ENCODE data around the gene TRMT61A. TPM values are rescaled to one million over a fixed set of nuclear protein-coding genes. Genes with fewer than 3 reads are reported as not detected.

The TRMT61A gene
- total RNA-seq, 1 donor from 2014 or later, result 12.5 TPM

DNA sequence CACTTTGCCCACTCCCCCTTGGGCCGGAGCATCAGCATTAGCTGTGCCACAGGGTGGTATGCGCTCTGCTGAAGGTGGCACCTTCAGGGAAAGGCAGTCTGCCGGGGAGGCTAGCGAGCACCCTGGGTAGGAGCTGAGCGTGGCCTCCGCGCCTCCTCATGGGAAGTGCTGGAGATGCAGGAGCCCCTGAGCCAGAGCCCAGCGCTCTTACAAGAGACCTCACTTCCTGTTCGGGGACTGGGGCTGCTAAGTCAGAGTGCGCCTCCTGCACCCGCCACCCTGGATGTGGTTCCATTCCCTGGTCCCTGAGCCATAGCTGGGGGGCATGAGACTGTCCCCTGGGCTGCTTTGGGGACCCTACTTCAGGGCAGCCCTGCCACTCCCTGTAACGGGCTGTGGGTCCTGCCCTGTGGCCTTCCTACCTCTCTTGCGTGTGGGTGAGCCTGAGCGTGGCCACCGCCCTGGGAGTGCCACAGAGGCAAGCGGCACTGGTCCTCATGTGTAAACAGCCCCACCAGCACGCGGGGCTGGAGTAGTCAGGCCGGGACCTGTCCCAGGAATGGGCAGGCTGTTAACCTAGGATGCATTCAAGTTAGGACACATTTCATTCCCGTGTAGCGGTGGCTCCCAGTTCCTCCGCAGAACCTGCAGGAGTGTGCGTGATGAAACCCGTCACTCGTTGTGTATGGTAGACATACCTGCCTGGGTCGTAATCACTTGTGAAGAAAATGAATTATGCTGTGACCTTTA lies 53.1 kb downstream of the TRMT61A start:
- TF ChIP-seq, protein P1, sequence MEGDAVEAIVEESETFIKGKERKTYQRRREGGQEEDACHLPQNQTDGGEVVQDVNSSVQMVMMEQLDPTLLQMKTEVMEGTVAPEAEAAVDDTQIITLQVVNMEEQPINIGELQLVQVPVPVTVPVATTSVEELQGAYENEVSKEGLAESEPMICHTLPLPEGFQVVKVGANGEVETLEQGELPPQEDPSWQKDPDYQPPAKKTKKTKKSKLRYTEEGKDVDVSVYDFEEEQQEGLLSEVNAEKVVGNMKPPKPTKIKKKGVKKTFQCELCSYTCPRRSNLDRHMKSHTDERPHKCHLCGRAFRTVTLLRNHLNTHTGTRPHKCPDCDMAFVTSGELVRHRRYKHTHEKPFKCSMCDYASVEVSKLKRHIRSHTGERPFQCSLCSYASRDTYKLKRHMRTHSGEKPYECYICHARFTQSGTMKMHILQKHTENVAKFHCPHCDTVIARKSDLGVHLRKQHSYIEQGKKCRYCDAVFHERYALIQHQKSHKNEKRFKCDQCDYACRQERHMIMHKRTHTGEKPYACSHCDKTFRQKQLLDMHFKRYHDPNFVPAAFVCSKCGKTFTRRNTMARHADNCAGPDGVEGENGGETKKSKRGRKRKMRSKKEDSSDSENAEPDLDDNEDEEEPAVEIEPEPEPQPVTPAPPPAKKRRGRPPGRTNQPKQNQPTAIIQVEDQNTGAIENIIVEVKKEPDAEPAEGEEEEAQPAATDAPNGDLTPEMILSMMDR (conservative IDR thresholded peaks at IDR 0.05), result no peak
- H3K4me3 Mint-ChIP-seq, result no peak overlapping the region
- DNase-seq (ENCODE audit: low read depth, low spot score), result no peak
- H3K9me3 Mint-ChIP-seq, result no peaks in the 10 kb centered on the region
- H3K27me3 Mint-ChIP-seq (ENCODE audit: low read depth), result no peaks in the 10 kb centered on the region
- peaks cover 14% of the 10 kb centered on the region for H3K36me3 Mint-ChIP-seq (ENCODE audit: low read depth)
- no peak overlapping the region for H3K27ac Mint-ChIP-seq (ENCODE audit: unreplicated experiment)
- no peaks in the 10 kb centered on the region for H3K4me1 Mint-ChIP-seq

DNA sequence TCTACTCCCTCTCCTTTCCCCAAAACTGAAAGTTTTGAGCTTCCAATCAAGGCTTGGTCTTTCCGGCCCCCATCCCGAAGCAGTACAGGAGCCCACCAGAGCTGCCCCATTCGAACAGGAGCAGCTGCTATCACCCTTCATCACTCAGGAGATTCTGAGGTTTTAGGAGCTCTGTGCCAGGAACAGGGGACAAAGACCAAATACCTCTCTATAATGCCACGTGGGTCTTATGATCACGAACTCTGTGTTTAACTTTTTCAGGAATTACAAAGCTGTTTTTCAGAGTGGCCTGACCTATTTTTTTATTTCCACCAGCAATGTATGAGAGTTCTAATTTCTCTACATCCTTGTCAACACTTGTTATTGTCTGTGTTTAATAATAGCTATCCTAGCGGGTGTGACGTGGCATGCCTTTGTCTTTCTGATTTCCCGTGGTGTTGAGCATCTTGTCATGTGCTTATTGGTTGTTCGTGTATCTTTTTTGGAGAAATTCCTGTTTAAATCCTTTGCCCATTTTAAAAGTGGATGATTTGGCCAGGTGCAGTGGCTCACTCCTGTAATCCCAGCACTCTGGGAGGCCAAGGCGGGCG lies 55.4 kb downstream of the TRMT61A start:
- H3K4me3 Mint-ChIP-seq, result no peak overlapping the region
- H3K27ac Mint-ChIP-seq (ENCODE audit: unreplicated experiment), result no peak overlapping the region
- H3K36me3 Mint-ChIP-seq (ENCODE audit: low read depth), result peaks cover 19% of the 10 kb centered on the region
- H3K4me1 Mint-ChIP-seq, result no peaks in the 10 kb centered on the region
- DNase-seq (ENCODE audit: low read depth, low spot score), result no peak
- TF ChIP-seq, protein P1 (conservative IDR thresholded peaks at IDR 0.05), result no peak
- no peaks in the 10 kb centered on the region for H3K9me3 Mint-ChIP-seq
- no peaks in the 10 kb centered on the region for H3K27me3 Mint-ChIP-seq (ENCODE audit: low read depth)

Other genes starting within 250 kb of the TRMT61A start
- gene EIF5, start 195.0 kb upstream of the TRMT61A start, total RNA-seq, result 458 and 483 TPM in 2 replicates
- 98.8 and 109 TPM in 2 replicates for gene MARK3, start 143.8 kb upstream of the TRMT61A start, total RNA-seq
- gene CKB, start 6.4 kb upstream of the TRMT61A start, total RNA-seq, result 961 and 996 TPM in 2 replicates
- gene BAG5, start 33.5 kb downstream of the TRMT61A start, total RNA-seq, result 32.1 and 33.5 TPM in 2 replicates
- gene COA8, start 33.8 kb downstream of the TRMT61A start, total RNA-seq, result 33.7 and 37.2 TPM in 2 replicates
- 173 and 180 TPM in 2 replicates for gene KLC1, start 100.0 kb downstream of the TRMT61A start, total RNA-seq
- 50.8 and 53.6 TPM in 2 replicates for gene XRCC3, start 186.3 kb downstream of the TRMT61A start, total RNA-seq
- gene ZFYVE21, start 186.6 kb downstream of the TRMT61A start, total RNA-seq, result 42.0 and 44.0 TPM in 2 replicates

Data from neural crest cell (in vitro differentiated cells).